HG03469 (cell line): ENCODE measurements around the gene TMEM30B.
"Not testable (repeated sequence)": the region's sequence is repeated elsewhere in the genome, so short reads cannot be mapped to it uniquely, and the experiment has no call there.

Experiments
- ATAC-seq: cut with Tn5 transposase; IDR thresholded peaks from one replicate; pipeline ENCODE4 v1.9.1; 2021; ENCODE audit warnings: mild to moderate bottlenecking, moderate library complexity, moderate number of reproducible peaks; ENCODE audit not compliant: unreplicated experiment

Gene TMEM30B

GRCh38 chr14:61239285-61239684, 41.9 kb downstream of the TMEM30B start:
- ATAC-seq: not testable (repeated sequence)

GRCh38 chr14:61238611-61239245, 42.4 kb downstream of the TMEM30B start:
- ATAC-seq: no peak

GRCh38 chr14:61234215-61234916, 46.8 kb downstream of the TMEM30B start:
- no peak for ATAC-seq

GRCh38 chr14:61233436-61233956, 47.6 kb downstream of the TMEM30B start:
- no peak for ATAC-seq

- no peak for ATAC-seq
Observed at GRCh38 chr14:61231810-61232209, 49.3 kb downstream of the TMEM30B start.

GRCh38 chr14:61229981-61230380, 51.2 kb downstream of the TMEM30B start:
- no peak for ATAC-seq

GRCh38 chr14:61229475-61229888, 51.7 kb downstream of the TMEM30B start:
- no peak for ATAC-seq

GRCh38 chr14:61227884-61228591, 53.1 kb downstream of the TMEM30B start:
- ATAC-seq: no peak
